Activated CD4-positive, alpha-beta memory T cell treated with anti-CD3 and anti-CD28 coated beads for 36 hours (primary cell): ENCODE results near the gene MSRB3. TPM values are rescaled to one million over a fixed set of nuclear protein-coding genes. Genes with fewer than 3 reads are reported as not detected.

Experiments
- CTCF ChIA-PET: fragments of 350-600 bp; sonication (Branson Sonifier 250); formaldehyde crosslinking; loops from one replicate; lab custom pipeline; 2021; ENCODE audit warnings: antibody characterized with exemption, inconsistent platforms; lab: Charles Lee
- POLR2A ChIA-PET: fragments of 350-600 bp; sonication (Branson Sonifier 250); formaldehyde crosslinking; loops from one replicate; lab custom pipeline; 2021; ENCODE audit warnings: antibody characterized with exemption; lab: Charles Lee
- DNase-seq: peaks from one replicate; pipeline ENCODE4 v3.0.0-alpha.2; 2020
- H3K27ac Mint-ChIP-seq: one replicate; pipeline ENCODE4 v1.8.0; 2021; ENCODE audit warnings: mixed read lengths
- H3K27me3 Mint-ChIP-seq: one replicate; pipeline ENCODE4 v1.8.0; 2021; ENCODE audit warnings: mixed read lengths
- H3K36me3 Mint-ChIP-seq: one replicate; pipeline ENCODE4 v1.8.0; 2021; ENCODE audit warnings: mixed read lengths
- H3K4me1 Mint-ChIP-seq: one replicate; pipeline ENCODE4 v1.8.0; 2021; ENCODE audit warnings: low read depth, mixed read lengths
- H3K4me3 Mint-ChIP-seq: one replicate; pipeline ENCODE4 v1.8.0; 2021; ENCODE audit warnings: mild to moderate bottlenecking, mixed read lengths
- H3K9me3 Mint-ChIP-seq: one replicate; pipeline ENCODE4 v1.8.0; 2021; ENCODE audit warnings: mixed read lengths
- intact Hi-C: fragments of 100-400 bp; cut with micrococcal nuclease; formaldehyde crosslinking; loops from one replicate; pipeline ENCODE4 v1.15.1; 2023
- total RNA-seq, 2 experiments: library from RNA; stranded (reverse); gene quantifications; one replicate each; pipeline ENCODE4 v1.2.3, GENCODE V29; 2021

Gene MSRB3
- not detected for total RNA-seq

GRCh38 chr12:65278576-65279368 lies at the start of gene MSRB3:
TSS of gene MSRB3 (plus strand) at chr12:65278683. CDS start at chr12:65308580, 29,897 bp downstream.
- intact Hi-C loops: no loop called here
- no peak within 1 kb of the TSS for H3K27ac Mint-ChIP-seq
- ChIA-PET CTCF (no interaction called here), POLR2A (no interaction called here)
- no peaks in the 10 kb centered on the region for H3K36me3 Mint-ChIP-seq
- peaks cover 55% of the 10 kb centered on the region for H3K27me3 Mint-ChIP-seq
- H3K4me3 Mint-ChIP-seq: peak within 1 kb of the TSS; percentile 48
- no peaks in the 10 kb centered on the region for H3K9me3 Mint-ChIP-seq
- peaks cover 2% of the 10 kb centered on the region for H3K4me1 Mint-ChIP-seq
- DNase-seq: peak; percentile 28

DNA sequence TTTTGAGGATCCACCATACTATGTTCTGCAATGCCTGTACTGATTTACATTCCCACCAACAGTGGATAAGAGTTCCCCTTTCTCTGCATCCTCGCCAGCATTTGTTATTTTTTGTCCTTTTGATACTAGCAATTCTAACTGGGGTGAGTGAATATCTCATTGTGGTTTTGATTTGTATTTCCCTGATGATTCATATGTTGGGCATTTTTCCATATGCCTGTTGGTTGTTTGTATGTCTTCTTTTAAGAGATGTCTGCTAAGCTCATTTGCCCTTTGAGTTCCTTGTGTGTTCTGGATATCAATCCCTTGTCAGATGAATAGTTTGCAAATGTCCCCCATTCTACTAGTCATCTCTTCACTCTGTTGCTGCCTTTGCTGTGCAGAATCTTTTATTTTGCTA lies 49.0 kb upstream of the MSRB3 start:
- ChIA-PET POLR2A (no interaction called here), CTCF (no interaction called here)
- no peaks in the 10 kb centered on the region for H3K27me3 Mint-ChIP-seq
- intact Hi-C loops: no loop called here
- H3K36me3 Mint-ChIP-seq: peaks cover 44% of the 10 kb centered on the region
- DNase-seq: no peak
- peaks cover 18% of the 10 kb centered on the region for H3K4me1 Mint-ChIP-seq
- peaks cover 22% of the 10 kb centered on the region for H3K9me3 Mint-ChIP-seq
- H3K27ac Mint-ChIP-seq: no peak overlapping the region
- H3K4me3 Mint-ChIP-seq: no peak overlapping the region

GRCh38 chr12:65232476-65233077 lies 45.9 kb upstream of the MSRB3 start:
- no peak overlapping the region for H3K27ac Mint-ChIP-seq
- no peaks in the 10 kb centered on the region for H3K27me3 Mint-ChIP-seq
- CTCF ChIA-PET: interaction anchor here (0.6 to 5.9 kb wide), 24 partner anchors 9 to 431 kb away, joined by 3 to 54 read pairs (median 3); partner anchors contain the start of gene LEMD3
- DNase-seq: no peak
- H3K36me3 Mint-ChIP-seq: peaks cover 25% of the 10 kb centered on the region
- H3K4me1 Mint-ChIP-seq: peaks cover 6% of the 10 kb centered on the region
- POLR2A ChIA-PET: no interaction called here
- intact Hi-C loops: loop anchor here (1.0 kb wide), 2 partner anchors 62 to 341 kb away; no protein-coding TSS in a partner anchor
- H3K9me3 Mint-ChIP-seq: peaks cover 18% of the 10 kb centered on the region
- no peak overlapping the region for H3K4me3 Mint-ChIP-seq

GRCh38 chr12:65237153-65237552 lies 41.3 kb upstream of the MSRB3 start:
- no peak overlapping the region for H3K4me3 Mint-ChIP-seq
- peaks cover 4% of the 10 kb centered on the region for H3K4me1 Mint-ChIP-seq
- H3K9me3 Mint-ChIP-seq: no peaks in the 10 kb centered on the region
- CTCF ChIA-PET: no interaction called here
- H3K36me3 Mint-ChIP-seq: peaks cover 10% of the 10 kb centered on the region
- POLR2A ChIA-PET: no interaction called here
- no peaks in the 10 kb centered on the region for H3K27me3 Mint-ChIP-seq
- no peak overlapping the region for H3K27ac Mint-ChIP-seq
- no peak for DNase-seq
- intact Hi-C loops: no loop called here

GRCh38 chr12:65238609-65239008 lies 39.9 kb upstream of the MSRB3 start:
- no peaks in the 10 kb centered on the region for H3K27me3 Mint-ChIP-seq
- H3K4me3 Mint-ChIP-seq: no peak overlapping the region
- CTCF ChIA-PET: no interaction called here
- H3K9me3 Mint-ChIP-seq: no peaks in the 10 kb centered on the region
- POLR2A ChIA-PET: no interaction called here
- H3K27ac Mint-ChIP-seq: no peak overlapping the region
- intact Hi-C loops: no loop called here
- DNase-seq: no peak
- H3K36me3 Mint-ChIP-seq: peaks cover 22% of the 10 kb centered on the region
- no peaks in the 10 kb centered on the region for H3K4me1 Mint-ChIP-seq

DNA sequence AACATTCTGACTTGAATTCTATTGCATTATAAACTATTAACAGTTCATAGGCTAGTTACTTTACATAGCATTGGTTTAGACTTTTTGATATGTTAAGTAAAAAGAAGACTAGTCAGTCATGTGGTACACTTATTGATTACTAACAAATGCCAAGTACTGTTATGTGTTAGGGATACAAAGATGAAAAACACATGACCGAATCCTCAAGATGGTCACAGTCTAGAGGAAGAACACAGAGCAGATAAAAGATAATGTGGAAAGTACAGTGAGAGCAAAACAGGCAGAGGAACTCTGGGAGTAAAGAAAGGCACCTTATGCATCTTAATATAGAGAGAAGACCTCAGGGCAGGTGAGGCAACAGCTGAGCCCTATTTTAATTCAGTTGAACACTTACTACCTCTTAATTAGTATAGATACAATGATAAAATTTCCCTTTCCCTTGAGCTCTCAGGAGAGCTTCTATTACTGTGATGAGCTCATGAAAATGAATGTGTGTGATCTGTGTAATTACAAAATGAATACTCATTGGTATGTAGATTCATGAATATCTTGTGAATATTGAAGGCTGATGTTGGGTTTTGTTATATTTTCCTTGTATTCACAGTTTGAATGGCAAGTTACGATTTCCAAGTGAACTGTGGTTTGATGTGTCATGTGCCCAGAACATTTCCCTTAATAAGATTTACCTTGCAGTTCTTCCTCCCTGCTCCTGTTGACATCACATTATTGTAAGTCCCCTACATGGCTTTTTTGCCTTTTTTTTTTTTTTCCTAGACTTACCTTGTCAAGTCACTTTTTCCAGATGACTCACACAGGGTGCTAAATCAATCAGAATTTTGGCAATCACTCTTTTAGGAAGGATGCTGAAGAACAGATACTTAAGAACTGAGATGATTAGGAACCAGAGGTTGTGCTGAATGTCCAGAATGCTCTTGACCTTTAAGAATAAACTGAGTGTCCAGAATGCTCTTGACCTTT lies 29.5 kb upstream of the MSRB3 start:
- intact Hi-C loops: loop anchor here (1.0 to 2.0 kb wide), 2 partner anchors 78 to 93 kb away; no protein-coding TSS in a partner anchor
- Mint-ChIP-seq H3K27me3 (no peaks in the 10 kb centered on the region), H3K4me1 (peaks cover 17% of the 10 kb centered on the region), H3K27ac (peak overlapping the region; percentile 71), H3K36me3 (peaks cover 19% of the 10 kb centered on the region), H3K9me3 (no peaks in the 10 kb centered on the region), H3K4me3 (no peak overlapping the region)
- no peak for DNase-seq
- CTCF ChIA-PET: no interaction called here
- POLR2A ChIA-PET: interaction anchor here (1.3 kb wide), 1 partner anchor 80 kb away, joined by 5 read pairs; the partner anchor contains the start of gene LEMD3

- H3K36me3 Mint-ChIP-seq: peaks cover 6% of the 10 kb centered on the region
- H3K27ac Mint-ChIP-seq: no peak overlapping the region
- POLR2A ChIA-PET: no interaction called here
- H3K4me1 Mint-ChIP-seq: peaks cover 17% of the 10 kb centered on the region
- no peaks in the 10 kb centered on the region for H3K27me3 Mint-ChIP-seq
- CTCF ChIA-PET: no interaction called here
- no peak overlapping the region for H3K4me3 Mint-ChIP-seq
- DNase-seq: no peak
- H3K9me3 Mint-ChIP-seq: no peaks in the 10 kb centered on the region
- intact Hi-C loops: no loop called here
These were observed 26.0 kb upstream of the MSRB3 start for GRCh38 chr12:65252515-65252914.

DNA sequence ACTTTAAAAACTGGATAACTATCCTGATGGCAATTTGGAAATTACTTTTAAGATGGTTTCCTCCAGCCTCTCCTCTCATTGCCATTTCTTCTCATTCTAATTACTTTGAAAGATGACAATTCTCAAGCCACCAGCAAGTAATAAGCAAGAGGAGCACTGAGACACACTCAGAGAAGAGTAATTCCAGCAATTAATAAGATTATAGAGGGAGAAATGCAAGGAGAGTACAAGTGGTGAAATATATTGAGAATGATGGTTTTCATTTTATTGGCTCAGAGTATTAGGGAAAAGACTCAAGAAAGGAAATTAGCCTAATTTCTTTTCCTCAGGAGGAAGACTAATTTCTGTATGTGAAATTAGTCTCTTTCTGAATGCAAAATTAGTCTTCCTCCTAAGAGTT lies 20.5 kb upstream of the MSRB3 start:
- Mint-ChIP-seq H3K27ac (no peak overlapping the region), H3K36me3 (no peaks in the 10 kb centered on the region), H3K4me3 (no peak overlapping the region), H3K27me3 (peaks cover 6% of the 10 kb centered on the region), H3K4me1 (no peaks in the 10 kb centered on the region), H3K9me3 (no peaks in the 10 kb centered on the region)
- ChIA-PET POLR2A (no interaction called here), CTCF (no interaction called here)
- intact Hi-C loops: no loop called here
- DNase-seq: no peak

- H3K9me3 Mint-ChIP-seq: no peaks in the 10 kb centered on the region
- DNase-seq: no peak
- peaks cover 7% of the 10 kb centered on the region for H3K27me3 Mint-ChIP-seq
- no peak overlapping the region for H3K4me3 Mint-ChIP-seq
- ChIA-PET CTCF (no interaction called here), POLR2A (no interaction called here)
- H3K27ac Mint-ChIP-seq: no peak overlapping the region
- no peaks in the 10 kb centered on the region for H3K4me1 Mint-ChIP-seq
- no peaks in the 10 kb centered on the region for H3K36me3 Mint-ChIP-seq
- intact Hi-C loops: no loop called here
These were observed 19.0 kb upstream of the MSRB3 start for GRCh38 chr12:65259501-65259900.

DNA sequence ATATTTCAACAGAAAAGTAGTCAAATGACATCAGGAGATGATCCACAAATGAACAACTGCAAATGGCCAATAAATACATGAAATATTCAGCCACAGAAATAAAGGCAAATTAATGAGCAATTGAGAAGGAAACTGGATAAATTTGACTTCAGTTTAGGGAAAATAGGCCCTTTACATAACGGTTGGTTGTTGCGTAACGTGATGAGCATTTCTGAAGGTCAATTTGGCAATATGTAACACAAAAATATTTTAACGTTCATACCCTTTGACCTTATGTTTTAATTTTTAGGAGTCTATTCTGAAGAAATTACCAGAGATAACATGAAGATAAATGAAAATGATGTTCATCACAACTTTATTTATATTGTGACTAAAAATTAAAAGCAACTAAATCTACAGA lies 14.7 kb upstream of the MSRB3 start:
- ChIA-PET POLR2A (no interaction called here), CTCF (no interaction called here)
- H3K36me3 Mint-ChIP-seq: no peaks in the 10 kb centered on the region
- H3K9me3 Mint-ChIP-seq: no peaks in the 10 kb centered on the region
- H3K27ac Mint-ChIP-seq: no peak overlapping the region
- DNase-seq: no peak
- no peaks in the 10 kb centered on the region for H3K4me1 Mint-ChIP-seq
- intact Hi-C loops: no loop called here
- H3K27me3 Mint-ChIP-seq: peaks cover 24% of the 10 kb centered on the region
- H3K4me3 Mint-ChIP-seq: no peak overlapping the region

GRCh38 chr12:65266408-65266807 lies 12.1 kb upstream of the MSRB3 start:
- DNase-seq: no peak
- peaks cover 22% of the 10 kb centered on the region for H3K27me3 Mint-ChIP-seq
- H3K27ac Mint-ChIP-seq: no peak overlapping the region
- no peaks in the 10 kb centered on the region for H3K36me3 Mint-ChIP-seq
- H3K9me3 Mint-ChIP-seq: no peaks in the 10 kb centered on the region
- ChIA-PET POLR2A (no interaction called here), CTCF (no interaction called here)
- H3K4me3 Mint-ChIP-seq: no peak overlapping the region
- intact Hi-C loops: no loop called here
- H3K4me1 Mint-ChIP-seq: no peaks in the 10 kb centered on the region

DNA sequence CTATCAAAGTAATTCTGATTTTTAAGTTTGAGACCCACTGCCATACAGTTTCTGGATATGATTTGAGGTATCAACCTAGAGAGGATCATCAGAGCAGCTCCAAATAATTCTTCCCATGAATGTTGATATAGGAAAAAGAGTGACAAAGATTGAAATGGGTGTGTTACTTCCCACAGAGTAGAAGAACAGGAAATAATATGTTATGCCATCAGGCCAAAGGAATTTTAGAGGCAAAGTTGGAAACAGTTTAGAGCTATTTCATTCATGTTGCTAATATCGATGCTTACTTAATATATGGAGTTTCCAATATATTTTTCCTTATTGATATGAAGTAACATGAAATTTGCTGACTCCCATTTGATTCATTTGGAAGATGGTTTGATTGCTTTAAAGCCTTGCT lies 8.9 kb upstream of the MSRB3 start:
- Mint-ChIP-seq H3K27me3 (peaks cover 28% of the 10 kb centered on the region), H3K27ac (no peak overlapping the region), H3K4me3 (no peak overlapping the region), H3K36me3 (no peaks in the 10 kb centered on the region), H3K9me3 (no peaks in the 10 kb centered on the region), H3K4me1 (no peaks in the 10 kb centered on the region)
- ChIA-PET POLR2A (no interaction called here), CTCF (no interaction called here)
- no peak for DNase-seq
- intact Hi-C loops: no loop called here
